Esophagus squamous epithelium (tissue), 4 donors: ENCODE data around the gene DYNLL1.

Experiments
- POLR2A ChIP-seq, 4 donors: fragments of 450-650 bp; IDR thresholded peaks; one replicate each; pipeline ENCODE4 v1.6.1; 2017; ENCODE audit warnings: antibody characterized with exemption in 4 of 4, mild to moderate bottlenecking in 4 of 4, moderate library complexity in 3 of 4
- TF ChIP-seq, protein P1 (sequence below), 6 experiments: fragments of 450-650 bp in 4 of 6; fragments of 200-600 bp in 2 of 6; sonication (generic) in 2 of 6; IDR thresholded peaks; one replicate each; pipeline ENCODE4 v1.5.1; 2016 to 2019; ENCODE audit warnings: antibody characterized with exemption in 6 of 6, mild to moderate bottlenecking in 4 of 6, moderate library complexity in 4 of 6

- no peak for TF ChIP-seq POLR2A (IDR thresholded peaks at IDR 0.05)
- TF ChIP-seq, protein P1, sequence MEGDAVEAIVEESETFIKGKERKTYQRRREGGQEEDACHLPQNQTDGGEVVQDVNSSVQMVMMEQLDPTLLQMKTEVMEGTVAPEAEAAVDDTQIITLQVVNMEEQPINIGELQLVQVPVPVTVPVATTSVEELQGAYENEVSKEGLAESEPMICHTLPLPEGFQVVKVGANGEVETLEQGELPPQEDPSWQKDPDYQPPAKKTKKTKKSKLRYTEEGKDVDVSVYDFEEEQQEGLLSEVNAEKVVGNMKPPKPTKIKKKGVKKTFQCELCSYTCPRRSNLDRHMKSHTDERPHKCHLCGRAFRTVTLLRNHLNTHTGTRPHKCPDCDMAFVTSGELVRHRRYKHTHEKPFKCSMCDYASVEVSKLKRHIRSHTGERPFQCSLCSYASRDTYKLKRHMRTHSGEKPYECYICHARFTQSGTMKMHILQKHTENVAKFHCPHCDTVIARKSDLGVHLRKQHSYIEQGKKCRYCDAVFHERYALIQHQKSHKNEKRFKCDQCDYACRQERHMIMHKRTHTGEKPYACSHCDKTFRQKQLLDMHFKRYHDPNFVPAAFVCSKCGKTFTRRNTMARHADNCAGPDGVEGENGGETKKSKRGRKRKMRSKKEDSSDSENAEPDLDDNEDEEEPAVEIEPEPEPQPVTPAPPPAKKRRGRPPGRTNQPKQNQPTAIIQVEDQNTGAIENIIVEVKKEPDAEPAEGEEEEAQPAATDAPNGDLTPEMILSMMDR (IDR thresholded peaks at IDR 0.05): no peak
Observed at GRCh38 chr12:120460157-120460556, 35.8 kb upstream of the DYNLL1 start.
